Dendritic cell treated with granulocyte-macrophage colony-stimulating factor and Interleukin-4, amounts not matched to agents 40 ng/mL and 50 ng/mL, for 4 days (primary cell): ENCODE results near the gene EHMT1.
A peak's percentile ranks its signal among the peaks of the same experiment; 100 is the strongest.

Source experiments
- H3K27ac Mint-ChIP-seq: one replicate; pipeline ENCODE4 v1.8.0; 2022; ENCODE audit warnings: mild to moderate bottlenecking, mixed read lengths
- H3K27me3 Mint-ChIP-seq: one replicate; pipeline ENCODE4 v1.8.0; 2022; ENCODE audit warnings: mild to moderate bottlenecking, mixed read lengths
- H3K36me3 Mint-ChIP-seq: one replicate; pipeline ENCODE4 v1.8.0; 2022; ENCODE audit warnings: low read depth, mixed read lengths
- H3K4me1 Mint-ChIP-seq: one replicate; pipeline ENCODE4 v1.8.0; 2022; ENCODE audit warnings: low read depth, mixed read lengths
- H3K4me3 Mint-ChIP-seq: one replicate; pipeline ENCODE4 v1.8.0; 2022; ENCODE audit warnings: mild to moderate bottlenecking, moderate library complexity, mixed read lengths
- H3K9me3 Mint-ChIP-seq: one replicate; pipeline ENCODE4 v1.8.0; 2022; ENCODE audit warnings: mixed read lengths
- intact Hi-C: fragments of 100-400 bp; cut with micrococcal nuclease; formaldehyde crosslinking; loops from one replicate; pipeline ENCODE4 v1.15.0; 2022

The EHMT1 gene

GRCh38 chr9:137650779-137651178 is 32.0 kb downstream of the EHMT1 start:
- Mint-ChIP-seq H3K4me3 (no peak overlapping the region), H3K36me3 (peaks cover 72% of the 10 kb centered on the region), H3K27ac (no peak overlapping the region), H3K4me1 (peaks cover 34% of the 10 kb centered on the region), H3K9me3 (no peaks in the 10 kb centered on the region), H3K27me3 (no peaks in the 10 kb centered on the region)
- intact Hi-C loops = no loop called here

GRCh38 chr9:137656416-137656815 is 37.6 kb downstream of the EHMT1 start:
- no peaks in the 10 kb centered on the region for H3K27me3 Mint-ChIP-seq
- H3K36me3 Mint-ChIP-seq = peaks cover 47% of the 10 kb centered on the region
- no peak overlapping the region for H3K4me3 Mint-ChIP-seq
- intact Hi-C loops = no loop called here
- peaks cover 18% of the 10 kb centered on the region for H3K4me1 Mint-ChIP-seq
- H3K9me3 Mint-ChIP-seq = no peaks in the 10 kb centered on the region
- H3K27ac Mint-ChIP-seq = no peak overlapping the region

- Mint-ChIP-seq H3K27me3 (no peaks in the 10 kb centered on the region), H3K27ac (no peak overlapping the region), H3K36me3 (peaks cover 36% of the 10 kb centered on the region), H3K4me3 (no peak overlapping the region), H3K9me3 (no peaks in the 10 kb centered on the region), H3K4me1 (peaks cover 18% of the 10 kb centered on the region)
- intact Hi-C loops = no loop called here
These were observed 38.8 kb downstream of the EHMT1 start for GRCh38 chr9:137657606-137658005.

GRCh38 chr9:137658781-137659180 is 40.0 kb downstream of the EHMT1 start:
- Mint-ChIP-seq H3K9me3 (no peaks in the 10 kb centered on the region), H3K27me3 (no peaks in the 10 kb centered on the region), H3K4me3 (no peak overlapping the region), H3K4me1 (peaks cover 18% of the 10 kb centered on the region), H3K36me3 (peaks cover 32% of the 10 kb centered on the region), H3K27ac (no peak overlapping the region)
- intact Hi-C loops = no loop called here

- no peak overlapping the region for H3K27ac Mint-ChIP-seq
- intact Hi-C loops = no loop called here
- no peak overlapping the region for H3K4me3 Mint-ChIP-seq
- H3K9me3 Mint-ChIP-seq = no peaks in the 10 kb centered on the region
- peaks cover 23% of the 10 kb centered on the region for H3K4me1 Mint-ChIP-seq
- peaks cover 32% of the 10 kb centered on the region for H3K36me3 Mint-ChIP-seq
- no peaks in the 10 kb centered on the region for H3K27me3 Mint-ChIP-seq
These were observed 41.3 kb downstream of the EHMT1 start for GRCh38 chr9:137660144-137660543.

GRCh38 chr9:137663584-137663983 is 44.8 kb downstream of the EHMT1 start:
- Mint-ChIP-seq H3K27me3 (no peaks in the 10 kb centered on the region), H3K4me3 (no peak overlapping the region), H3K27ac (no peak overlapping the region), H3K9me3 (no peaks in the 10 kb centered on the region), H3K4me1 (peaks cover 38% of the 10 kb centered on the region), H3K36me3 (peaks cover 40% of the 10 kb centered on the region)
- intact Hi-C loops = no loop called here

GRCh38 chr9:137664676-137665075 is 45.9 kb downstream of the EHMT1 start:
- H3K27ac Mint-ChIP-seq = no peak overlapping the region
- no peaks in the 10 kb centered on the region for H3K9me3 Mint-ChIP-seq
- peaks cover 47% of the 10 kb centered on the region for H3K4me1 Mint-ChIP-seq
- H3K4me3 Mint-ChIP-seq = no peak overlapping the region
- peaks cover 51% of the 10 kb centered on the region for H3K36me3 Mint-ChIP-seq
- no peaks in the 10 kb centered on the region for H3K27me3 Mint-ChIP-seq
- intact Hi-C loops = no loop called here

GRCh38 chr9:137665226-137665625 is 46.4 kb downstream of the EHMT1 start:
- intact Hi-C loops = no loop called here
- Mint-ChIP-seq H3K9me3 (no peaks in the 10 kb centered on the region), H3K27me3 (no peaks in the 10 kb centered on the region), H3K27ac (no peak overlapping the region), H3K4me3 (no peak overlapping the region), H3K4me1 (peaks cover 46% of the 10 kb centered on the region), H3K36me3 (peaks cover 56% of the 10 kb centered on the region)

- Mint-ChIP-seq H3K36me3 (peaks cover 62% of the 10 kb centered on the region), H3K27me3 (no peaks in the 10 kb centered on the region), H3K4me3 (no peak overlapping the region), H3K27ac (no peak overlapping the region), H3K9me3 (no peaks in the 10 kb centered on the region), H3K4me1 (peaks cover 50% of the 10 kb centered on the region)
- intact Hi-C loops = no loop called here
These were observed 47.1 kb downstream of the EHMT1 start for GRCh38 chr9:137665697-137666512.

GRCh38 chr9:137666513-137666822 is 47.7 kb downstream of the EHMT1 start:
- H3K9me3 Mint-ChIP-seq = no peaks in the 10 kb centered on the region
- H3K4me1 Mint-ChIP-seq = peaks cover 51% of the 10 kb centered on the region
- intact Hi-C loops = no loop called here
- peaks cover 63% of the 10 kb centered on the region for H3K36me3 Mint-ChIP-seq
- no peak overlapping the region for H3K4me3 Mint-ChIP-seq
- no peak overlapping the region for H3K27ac Mint-ChIP-seq
- H3K27me3 Mint-ChIP-seq = no peaks in the 10 kb centered on the region

GRCh38 chr9:137666955-137667670 is 48.3 kb downstream of the EHMT1 start:
- Mint-ChIP-seq H3K4me3 (no peak overlapping the region), H3K9me3 (no peaks in the 10 kb centered on the region), H3K27me3 (no peaks in the 10 kb centered on the region), H3K36me3 (peaks cover 63% of the 10 kb centered on the region), H3K27ac (no peak overlapping the region), H3K4me1 (peaks cover 51% of the 10 kb centered on the region)
- intact Hi-C loops = no loop called here

- H3K4me3 Mint-ChIP-seq = no peak overlapping the region
- H3K4me1 Mint-ChIP-seq = peaks cover 54% of the 10 kb centered on the region
- peak overlapping the region; percentile 23 for H3K27ac Mint-ChIP-seq
- no peaks in the 10 kb centered on the region for H3K27me3 Mint-ChIP-seq
- intact Hi-C loops = no loop called here
- H3K9me3 Mint-ChIP-seq = no peaks in the 10 kb centered on the region
- peaks cover 65% of the 10 kb centered on the region for H3K36me3 Mint-ChIP-seq
These were observed 49.4 kb downstream of the EHMT1 start for GRCh38 chr9:137668203-137668602.

- Mint-ChIP-seq H3K9me3 (no peaks in the 10 kb centered on the region), H3K4me1 (peaks cover 58% of the 10 kb centered on the region), H3K27me3 (no peaks in the 10 kb centered on the region), H3K27ac (no peak overlapping the region), H3K36me3 (peaks cover 63% of the 10 kb centered on the region), H3K4me3 (no peak overlapping the region)
- intact Hi-C loops = no loop called here
These were observed 50.5 kb downstream of the EHMT1 start for GRCh38 chr9:137669261-137669672.

GRCh38 chr9:137670391-137671195 is 51.8 kb downstream of the EHMT1 start:
- H3K4me1 Mint-ChIP-seq = peaks cover 52% of the 10 kb centered on the region
- no peaks in the 10 kb centered on the region for H3K9me3 Mint-ChIP-seq
- H3K36me3 Mint-ChIP-seq = peaks cover 50% of the 10 kb centered on the region
- no peak overlapping the region for H3K4me3 Mint-ChIP-seq
- intact Hi-C loops = no loop called here
- H3K27ac Mint-ChIP-seq = peak overlapping the region; percentile 64
- H3K27me3 Mint-ChIP-seq = no peaks in the 10 kb centered on the region
